ENCODE results near the gene TYSND1.

DNA sequence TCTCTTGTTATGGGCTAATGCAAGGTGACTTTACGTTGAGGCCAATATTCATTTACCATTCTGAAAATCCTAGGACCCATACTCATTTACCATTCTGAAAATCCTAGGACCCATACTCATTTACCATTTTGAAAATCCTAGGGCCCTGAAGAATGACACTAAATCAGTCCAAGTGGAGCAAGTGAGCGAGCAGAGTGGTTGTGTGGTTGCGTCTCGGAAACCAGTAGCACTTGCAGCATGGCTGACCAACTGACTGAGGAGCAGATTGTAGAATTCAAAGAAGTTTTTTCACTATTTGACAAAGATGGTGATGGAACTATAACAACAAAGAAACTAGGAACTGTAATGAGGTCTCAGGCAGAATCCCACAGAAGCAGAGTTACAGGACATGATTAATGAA is 16.9 kb upstream of the TYSND1 start:
- TF ChIP-seq, protein P1, sequence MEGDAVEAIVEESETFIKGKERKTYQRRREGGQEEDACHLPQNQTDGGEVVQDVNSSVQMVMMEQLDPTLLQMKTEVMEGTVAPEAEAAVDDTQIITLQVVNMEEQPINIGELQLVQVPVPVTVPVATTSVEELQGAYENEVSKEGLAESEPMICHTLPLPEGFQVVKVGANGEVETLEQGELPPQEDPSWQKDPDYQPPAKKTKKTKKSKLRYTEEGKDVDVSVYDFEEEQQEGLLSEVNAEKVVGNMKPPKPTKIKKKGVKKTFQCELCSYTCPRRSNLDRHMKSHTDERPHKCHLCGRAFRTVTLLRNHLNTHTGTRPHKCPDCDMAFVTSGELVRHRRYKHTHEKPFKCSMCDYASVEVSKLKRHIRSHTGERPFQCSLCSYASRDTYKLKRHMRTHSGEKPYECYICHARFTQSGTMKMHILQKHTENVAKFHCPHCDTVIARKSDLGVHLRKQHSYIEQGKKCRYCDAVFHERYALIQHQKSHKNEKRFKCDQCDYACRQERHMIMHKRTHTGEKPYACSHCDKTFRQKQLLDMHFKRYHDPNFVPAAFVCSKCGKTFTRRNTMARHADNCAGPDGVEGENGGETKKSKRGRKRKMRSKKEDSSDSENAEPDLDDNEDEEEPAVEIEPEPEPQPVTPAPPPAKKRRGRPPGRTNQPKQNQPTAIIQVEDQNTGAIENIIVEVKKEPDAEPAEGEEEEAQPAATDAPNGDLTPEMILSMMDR (CRISPR knock-in tag; IDR thresholded peaks at IDR 0.05) = no peak
- TF ChIP-seq U2AF2 (IDR thresholded peaks at IDR 0.05; ENCODE audit: low read depth, low read length) = no peak
- TF ChIP-seq, protein P2, sequence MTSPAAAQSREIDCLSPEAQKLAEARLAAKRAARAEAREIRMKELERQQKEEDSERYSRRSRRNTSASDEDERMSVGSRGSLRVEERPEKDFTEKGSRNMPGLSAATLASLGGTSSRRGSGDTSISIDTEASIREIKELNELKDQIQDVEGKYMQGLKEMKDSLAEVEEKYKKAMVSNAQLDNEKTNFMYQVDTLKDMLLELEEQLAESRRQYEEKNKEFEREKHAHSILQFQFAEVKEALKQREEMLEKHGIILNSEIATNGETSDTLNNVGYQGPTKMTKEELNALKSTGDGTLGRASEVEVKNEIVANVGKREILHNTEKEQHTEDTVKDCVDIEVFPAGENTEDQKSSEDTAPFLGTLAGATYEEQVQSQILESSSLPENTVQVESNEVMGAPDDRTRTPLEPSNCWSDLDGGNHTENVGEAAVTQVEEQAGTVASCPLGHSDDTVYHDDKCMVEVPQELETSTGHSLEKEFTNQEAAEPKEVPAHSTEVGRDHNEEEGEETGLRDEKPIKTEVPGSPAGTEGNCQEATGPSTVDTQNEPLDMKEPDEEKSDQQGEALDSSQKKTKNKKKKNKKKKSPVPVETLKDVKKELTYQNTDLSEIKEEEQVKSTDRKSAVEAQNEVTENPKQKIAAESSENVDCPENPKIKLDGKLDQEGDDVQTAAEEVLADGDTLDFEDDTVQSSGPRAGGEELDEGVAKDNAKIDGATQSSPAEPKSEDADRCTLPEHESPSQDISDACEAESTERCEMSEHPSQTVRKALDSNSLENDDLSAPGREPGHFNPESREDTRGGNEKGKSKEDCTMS (CRISPR knock-in tag; conservative IDR thresholded peaks at IDR 0.05) = no peak
- no peak for TF ChIP-seq NR3C1 (CRISPR knock-in tag; IDR thresholded peaks at IDR 0.05)
- no peak for TF ChIP-seq CHD4 (IDR thresholded peaks at IDR 0.05; ENCODE audit: borderline replicate concordance, low read length)
- TF ChIP-seq ZNF607 (CRISPR knock-in tag; IDR thresholded peaks at IDR 0.05; ENCODE audit: borderline replicate concordance) = no peak

Measured in HepG2 (cell line).